Mesendoderm (in vitro differentiated cells): ENCODE results near the gene C5orf52.
"Not testable (repeated sequence)": the region's sequence is repeated elsewhere in the genome, so short reads cannot be mapped to it uniquely, and the experiment has no call there.

Source experiments
- DNase-seq: peaks from one replicate; pipeline ENCODE4 v3.0.0; 2013
- H2AK5ac ChIP-seq: 2 replicates; pipeline ENCODE4 v1.6.1; 2013; ENCODE audit warnings: low read length, inconsistent platforms
- H2BK120ac ChIP-seq: 2 replicates; pipeline ENCODE4 v1.6.1; 2013; ENCODE audit warnings: low read depth, mild to moderate bottlenecking, low read length, moderate library complexity, mixed read lengths
- H2BK15ac ChIP-seq: replicated peaks from 2 replicates; pipeline ENCODE4 v1.6.1; 2013; ENCODE audit warnings: low read depth, mild to moderate bottlenecking, moderate library complexity
- H2BK5ac ChIP-seq: 2 replicates; pipeline ENCODE4 v1.6.1; 2013; ENCODE audit warnings: low read length, inconsistent platforms
- H3K18ac ChIP-seq: 2 replicates; pipeline ENCODE4 v1.6.1; 2013; ENCODE audit warnings: mild to moderate bottlenecking, low read length, mixed read lengths
- H3K23ac ChIP-seq: one replicate; pipeline ENCODE4 v1.6.1; 2013; ENCODE audit warnings: low read length
- H3K27ac ChIP-seq: 2 replicates; pipeline ENCODE4 v1.5.1; 2013; ENCODE audit warnings: low read depth, mild to moderate bottlenecking, inconsistent platforms, low read length, moderate library complexity
- H3K27me3 ChIP-seq: 2 replicates; pipeline ENCODE4 v1.6.1; 2013; ENCODE audit warnings: low read length, control low read depth, mild to moderate bottlenecking, inconsistent platforms; ENCODE audit not compliant: insufficient read depth, poor library complexity
- H3K36me3 ChIP-seq: 2 replicates; pipeline ENCODE4 v1.6.1; 2013; ENCODE audit warnings: low read length, inconsistent platforms; ENCODE audit not compliant: control insufficient read depth, insufficient read depth
- H3K4ac ChIP-seq: one replicate; pipeline ENCODE4 v1.6.1; 2013; ENCODE audit warnings: low read depth, mild to moderate bottlenecking, low read length, moderate library complexity
- H3K4me1 ChIP-seq: 2 replicates; pipeline ENCODE4 v1.6.1; 2013; ENCODE audit warnings: low read depth, low read length, inconsistent platforms; ENCODE audit not compliant: control insufficient read depth
- H3K4me2 ChIP-seq: 2 replicates; pipeline ENCODE4 v1.6.1; 2013; ENCODE audit warnings: low read length
- H3K4me3 ChIP-seq: 2 replicates; pipeline ENCODE4 v1.5.1; 2013; ENCODE audit warnings: mild to moderate bottlenecking, low read length
- H3K56ac ChIP-seq: one replicate; pipeline ENCODE4 v1.6.1; 2013; ENCODE audit warnings: low read length
- H3K79me1 ChIP-seq: 2 replicates; pipeline ENCODE4 v1.6.1; 2013; ENCODE audit warnings: low read length, inconsistent platforms
- H3K79me2 ChIP-seq: 2 replicates; pipeline ENCODE4 v1.6.1; 2013; ENCODE audit warnings: mild to moderate bottlenecking, low read length; ENCODE audit not compliant: control insufficient read depth, insufficient read depth
- H3K9ac ChIP-seq: 2 replicates; pipeline ENCODE4 v1.6.1; 2013; ENCODE audit warnings: low read length, inconsistent platforms
- H4K5ac ChIP-seq: one replicate; pipeline ENCODE4 v1.6.1; 2013; ENCODE audit warnings: low read length
- H4K8ac ChIP-seq: one replicate; pipeline ENCODE4 v1.6.1; 2013; ENCODE audit warnings: low read depth, mild to moderate bottlenecking, control low read depth, low read length, moderate library complexity
- WGBS: extraction: QIAGEN DNeasy Blood & Tissue Kit; methylation state at CpG from one replicate; pipeline ENCODE4 v1.1.7; 2013; ENCODE audit warnings: low lambda C conversion rate, missing lambda C conversion rate; ENCODE audit not compliant: insufficient coverage; ENCODE audit errors: extremely low coverage; 5-methylcytosine and 5-hydroxymethylcytosine counted together

C5orf52 gene

DNA sequence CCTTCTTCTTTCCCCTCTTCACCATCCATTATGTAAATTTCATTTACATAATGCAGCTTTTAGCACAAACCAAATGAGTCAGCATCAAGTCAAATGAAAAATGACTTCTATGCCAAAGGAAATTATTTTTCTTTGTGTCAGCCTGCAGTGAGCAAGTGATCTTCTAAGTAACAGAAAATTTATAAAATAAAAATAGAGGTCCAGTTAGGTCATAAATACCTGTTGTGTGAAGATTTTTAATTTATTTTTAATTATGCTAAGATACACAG is 43.2 kb downstream of the C5orf52 start:
- Histone ChIP-seq H2BK15ac (no peak overlapping the region), H3K4me1 (no peaks in the 10 kb centered on the region), H4K8ac (no peak overlapping the region), H3K27ac (no peak overlapping the region), H3K23ac (no peak overlapping the region), H3K79me1 (no peaks in the 10 kb centered on the region), H2BK5ac (no peak overlapping the region), H3K18ac (no peak overlapping the region), H4K5ac (no peak overlapping the region), H3K56ac (no peak overlapping the region), H3K9ac (no peak overlapping the region), H3K27me3 (no peaks in the 10 kb centered on the region), H3K4ac (no peak overlapping the region), H3K4me2 (no peak overlapping the region), H3K79me2 (no peaks in the 10 kb centered on the region), H2BK120ac (no peak overlapping the region), H2AK5ac (no peak overlapping the region), H3K36me3 (no peaks in the 10 kb centered on the region), H3K4me3 (no peak overlapping the region)
- no peak for DNase-seq

DNA sequence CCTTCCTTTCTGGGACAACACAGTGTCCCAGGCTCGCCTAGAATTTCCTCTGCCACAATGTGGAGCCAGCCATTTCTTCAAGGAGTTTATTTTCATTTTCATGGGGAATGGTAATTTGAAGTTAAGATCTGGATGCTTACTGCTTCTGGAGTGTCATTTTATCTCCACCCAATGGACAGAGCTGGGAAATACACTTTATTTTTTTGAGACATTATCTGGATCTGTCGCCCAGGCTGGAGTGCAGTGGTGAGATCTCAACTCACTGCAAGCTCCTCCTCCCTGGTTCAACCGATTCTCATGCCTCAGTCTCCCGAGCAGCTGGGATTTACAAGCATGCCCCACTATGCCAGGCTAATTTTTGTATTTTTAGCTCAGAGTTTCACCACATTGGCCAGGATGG is 47.2 kb downstream of the C5orf52 start:
- peak overlapping the region; percentile 42 for H3K56ac ChIP-seq
- no peak overlapping the region for H3K23ac ChIP-seq
- H3K4ac ChIP-seq = no peak overlapping the region
- no peaks in the 10 kb centered on the region for H3K36me3 ChIP-seq
- WGBS = no CpG with 5 or more reads among the region's 4 CpGs
- H3K27ac ChIP-seq = no peak overlapping the region
- no peak overlapping the region for H3K4me2 ChIP-seq
- H2AK5ac ChIP-seq = no peak overlapping the region
- no peaks in the 10 kb centered on the region for H3K27me3 ChIP-seq
- H3K79me2 ChIP-seq = no peaks in the 10 kb centered on the region
- peak overlapping the region; percentile 27 for H3K9ac ChIP-seq
- no peaks in the 10 kb centered on the region for H3K4me1 ChIP-seq
- peak; percentile 75 for DNase-seq
- no peak overlapping the region for H4K5ac ChIP-seq
- peak overlapping the region; percentile 28 for H2BK15ac ChIP-seq
- no peak overlapping the region for H3K4me3 ChIP-seq
- no peak overlapping the region for H2BK120ac ChIP-seq
- H3K79me1 ChIP-seq = no peaks in the 10 kb centered on the region
- H2BK5ac ChIP-seq = no peak overlapping the region
- H4K8ac ChIP-seq = no peak overlapping the region
- H3K18ac ChIP-seq = no peak overlapping the region

DNA sequence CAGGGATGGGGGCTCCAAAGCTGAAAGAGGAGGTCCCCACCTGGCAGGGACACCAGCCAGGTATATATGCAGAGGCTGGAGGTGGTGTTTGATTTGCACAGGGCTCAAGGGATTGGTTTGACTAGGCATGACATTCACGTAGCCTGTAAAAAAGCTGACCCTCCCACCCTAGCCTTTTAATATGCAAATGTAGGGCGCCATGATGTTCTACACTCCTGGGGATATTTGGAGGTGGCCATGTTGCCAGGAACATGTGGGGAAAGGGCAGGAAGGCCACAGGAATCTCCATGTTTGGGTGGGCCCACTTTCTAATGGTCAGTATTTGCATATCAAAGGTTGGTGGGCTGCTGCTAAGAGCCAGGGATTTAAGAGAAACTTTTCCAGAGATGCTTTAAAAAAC is 47.9 kb downstream of the C5orf52 start:
- Histone ChIP-seq H3K79me2 (no peaks in the 10 kb centered on the region), H4K8ac (no peak overlapping the region), H3K4me1 (no peaks in the 10 kb centered on the region), H2AK5ac (no peak overlapping the region), H3K79me1 (no peaks in the 10 kb centered on the region), H3K27me3 (no peaks in the 10 kb centered on the region), H2BK5ac (no peak overlapping the region), H3K9ac (no peak overlapping the region), H4K5ac (no peak overlapping the region), H3K23ac (no peak overlapping the region), H3K4ac (no peak overlapping the region), H3K27ac (no peak overlapping the region), H3K36me3 (no peaks in the 10 kb centered on the region), H2BK120ac (no peak overlapping the region), H3K4me3 (no peak overlapping the region), H2BK15ac (no peak overlapping the region), H3K4me2 (no peak overlapping the region), H3K56ac (no peak overlapping the region), H3K18ac (no peak overlapping the region)
- no CpG with 5 or more reads among the region's 2 CpGs for WGBS
- peak; percentile 35 for DNase-seq

GRCh38 chr5:157721159-157721558 is 49.8 kb downstream of the C5orf52 start:
- no peak overlapping the region for H2BK15ac ChIP-seq

GRCh38 chr5:157722895-157723294 is 51.6 kb downstream of the C5orf52 start:
- not testable (repeated sequence) for H3K4ac ChIP-seq, H2BK120ac ChIP-seq, DNase-seq, H3K4me1 ChIP-seq, H3K79me2 ChIP-seq, H2AK5ac ChIP-seq, H3K9ac ChIP-seq, H4K5ac ChIP-seq, H4K8ac ChIP-seq, H2BK15ac ChIP-seq, H3K4me3 ChIP-seq, H3K4me2 ChIP-seq, H2BK5ac ChIP-seq, H3K23ac ChIP-seq, H3K18ac ChIP-seq, H3K27ac ChIP-seq, H3K56ac ChIP-seq, H3K79me1 ChIP-seq, H3K27me3 ChIP-seq, H3K36me3 ChIP-seq
- WGBS = no CpG with 5 or more reads among the region's 2 CpGs

More at GRCh38 chr5:157721159-157721558, 49.8 kb downstream of the C5orf52 start:
- WGBS = no CpG with 5 or more reads among the region's 6 CpGs
- H3K23ac ChIP-seq = no peak overlapping the region
- no peak overlapping the region for H2BK120ac ChIP-seq
- no peak overlapping the region for H3K4me3 ChIP-seq
- no peak overlapping the region for H4K8ac ChIP-seq
- no peak overlapping the region for H3K4me2 ChIP-seq
- H3K18ac ChIP-seq = no peak overlapping the region
- H3K4me1 ChIP-seq = no peaks in the 10 kb centered on the region
- no peaks in the 10 kb centered on the region for H3K79me2 ChIP-seq
- no peak overlapping the region for H3K56ac ChIP-seq
- no peak overlapping the region for H3K27ac ChIP-seq
- DNase-seq = no peak
- H2BK5ac ChIP-seq = no peak overlapping the region
- H3K4ac ChIP-seq = no peak overlapping the region
- H3K9ac ChIP-seq = no peak overlapping the region
- H3K27me3 ChIP-seq = no peaks in the 10 kb centered on the region
- H4K5ac ChIP-seq = no peak overlapping the region
- no peak overlapping the region for H2AK5ac ChIP-seq
- H3K36me3 ChIP-seq = no peaks in the 10 kb centered on the region
- no peaks in the 10 kb centered on the region for H3K79me1 ChIP-seq

- WGBS = no CpG with 5 or more reads among the region's 2 CpGs
- H2BK5ac ChIP-seq, H3K36me3 ChIP-seq, H3K4me2 ChIP-seq, H2BK15ac ChIP-seq, H2AK5ac ChIP-seq, H3K79me1 ChIP-seq, H3K27me3 ChIP-seq, H4K8ac ChIP-seq, H3K27ac ChIP-seq, H3K9ac ChIP-seq, H3K56ac ChIP-seq, H3K4me1 ChIP-seq, H3K4ac ChIP-seq, H3K18ac ChIP-seq, H3K23ac ChIP-seq, H4K5ac ChIP-seq, H2BK120ac ChIP-seq, DNase-seq, H3K79me2 ChIP-seq, H3K4me3 ChIP-seq: not testable (repeated sequence)
These were observed 55.3 kb downstream of the C5orf52 start for GRCh38 chr5:157726607-157727006.
